CD4-positive, alpha-beta T cell treated with Interleukin-6 at 100 ng/mL for 8 hours (primary cell): Measurements from ENCODE around the gene GRK2.
"Not testable (repeated sequence)": the region's sequence is repeated elsewhere in the genome, so short reads cannot be mapped to it uniquely, and the experiment has no call there.

ENCODE experiments used
- DNase-seq: peaks from one replicate; pipeline ENCODE4 v3.0.0-alpha.2; 2020; ENCODE audit warnings: mixed read lengths, low spot score

The GRK2 gene

GRCh38 chr11:67314218-67314617, 47.9 kb downstream of the GRK2 start:
- no peak for DNase-seq

GRCh38 chr11:67315325-67315909, 49.1 kb downstream of the GRK2 start:
- no peak for DNase-seq

- no peak for DNase-seq
Measured at GRCh38 chr11:67316882-67317204, 50.6 kb downstream of the GRK2 start.

- DNase-seq: peak; percentile 97
Measured at GRCh38 chr11:67317205-67317887, 51.1 kb downstream of the GRK2 start.

- DNase-seq: peak; percentile 16
Measured at GRCh38 chr11:67317888-67318555, 51.7 kb downstream of the GRK2 start.

- not testable (repeated sequence) for DNase-seq
Measured at GRCh38 chr11:67318876-67319275, 52.6 kb downstream of the GRK2 start.

GRCh38 chr11:67320011-67320410, 53.7 kb downstream of the GRK2 start:
- DNase-seq: no peak

- DNase-seq: no peak
Measured at GRCh38 chr11:67320691-67321090, 54.4 kb downstream of the GRK2 start.

GRCh38 chr11:67321313-67321871, 55.1 kb downstream of the GRK2 start:
- DNase-seq: no peak

- DNase-seq: no peak
Measured at GRCh38 chr11:67322049-67322448, 55.8 kb downstream of the GRK2 start.

- no peak for DNase-seq
Measured at GRCh38 chr11:67323526-67323925, 57.3 kb downstream of the GRK2 start.

GRCh38 chr11:67332081-67332691, 65.9 kb downstream of the GRK2 start:
- no peak for DNase-seq
